ENCODE measurements around the gene PDE8B. TPM values are rescaled to one million over a fixed set of nuclear protein-coding genes. Genes with fewer than 3 reads are reported as not detected.

Gene PDE8B
- polyA plus RNA-seq, 1 of the 3 experiments (the other 2 are of a cell fraction), result not detected

GRCh38 chr5:77213601-77214000 is 3.1 kb downstream of the PDE8B start (continued):
- TF ChIP-seq USF2 (IDR thresholded peaks at IDR 0.05; ENCODE audit: borderline replicate concordance, low read depth, low read length), result no peak
- TF ChIP-seq CTCF (IDR thresholded peaks at IDR 0.05), result no peak
- no peak for TF ChIP-seq TAF1 (IDR thresholded peaks at IDR 0.05; ENCODE audit: borderline replicate concordance, low read depth, low read length)

GRCh38 chr5:77214151-77214550 is 3.7 kb downstream of the PDE8B start:
- POLR2A ChIA-PET, result no interaction called here
- H3K27me3 ChIP-seq (ENCODE audit: insufficient read depth), result peaks cover 27% of the 10 kb centered on the region; the same call in 1 of the 2 replicates
- 66% methylated on average over 4 of the region's 4 CpGs for WGBS (ENCODE audit: low lambda C conversion rate)

GRCh38 chr5:77218263-77218662 is 7.8 kb downstream of the PDE8B start:
- Histone ChIP-seq H3K27ac (ENCODE audit: low read depth in 2 of 2, low read length in 1 of 2) (no peak overlapping the region), H3K4me1 (ENCODE audit: control insufficient read depth in 1 of 2, insufficient read depth in 2 of 2, low read depth in 1 of 2, low read length in 1 of 2) (no peaks in the 10 kb centered on the region), H3K4me2 (no peak overlapping the region), H3F3A (replicated peaks; ENCODE audit: insufficient read depth) (no peaks in the 10 kb centered on the region), H3K9me2 (no peaks in the 10 kb centered on the region), H2AFZ (ENCODE audit: low read depth) (no peak overlapping the region), H4K20me1 (ENCODE audit: insufficient read depth) (no peaks in the 10 kb centered on the region), H3K27me3 (ENCODE audit: insufficient read depth) (peaks cover 8% of the 10 kb centered on the region; the same call in 1 of the 2 replicates), H3K4me3 (ENCODE audit: low read depth in 2 of 2, low read length in 1 of 2) (no peak overlapping the region), H3K36me3 (replicated peaks in 1 of 2; ENCODE audit: control insufficient read depth in 1 of 2, insufficient read depth in 2 of 2, low read length in 1 of 2) (no peaks in the 10 kb centered on the region), H3K9me3 (no peaks in the 10 kb centered on the region), H3K79me2 (ENCODE audit: insufficient read depth) (no peaks in the 10 kb centered on the region), H3K9ac (no peak overlapping the region)
- DNase-seq, result peak; percentile 47
- TF ChIP-seq REST (IDR thresholded peaks at IDR 0.05; ENCODE audit: low read depth, low read length) (no peak), CTCF (IDR thresholded peaks at IDR 0.05) (peak; percentile 27; the same call in 1 of the 2 replicates)
- CTCF ChIA-PET, result interaction anchor here (0.5 to 2.5 kb wide), 11 partner anchors 10 to 422 kb away, joined by 3 to 8 read pairs (median 3); no protein-coding TSS in a partner anchor
- POLR2A ChIA-PET, result interaction anchor here (0.8 kb wide), 1 partner anchor 9 kb away, joined by 3 read pairs; no protein-coding TSS in a partner anchor
- WGBS (ENCODE audit: low lambda C conversion rate), result 34% methylated on average over 4 of the region's 4 CpGs

More at GRCh38 chr5:77214151-77214550, 3.7 kb downstream of the PDE8B start:
- H3K4me1 ChIP-seq (ENCODE audit: control insufficient read depth in 1 of 2, insufficient read depth in 2 of 2, low read depth in 1 of 2, low read length in 1 of 2), result peaks cover 0 to 3% of the 10 kb centered on the region in 2 experiments; a peak in 1 of 4 replicates
- H4K20me1 ChIP-seq (ENCODE audit: insufficient read depth), result no peaks in the 10 kb centered on the region
- no peak overlapping the region for H3K27ac ChIP-seq (ENCODE audit: low read depth in 2 of 2, low read length in 1 of 2)
- H3K79me2 ChIP-seq (ENCODE audit: insufficient read depth), result no peaks in the 10 kb centered on the region
- CTCF ChIA-PET, result interaction anchor here (1.2 to 1.6 kb wide), 2 partner anchors 9 to 32 kb away, joined by 3 to 4 read pairs; no protein-coding TSS in a partner anchor
- TF ChIP-seq SMC3 (IDR thresholded peaks at IDR 0.05; ENCODE audit: low read depth, low read length), result no peak
- TF ChIP-seq USF2 (IDR thresholded peaks at IDR 0.05; ENCODE audit: borderline replicate concordance, low read depth, low read length), result no peak
- no peak overlapping the region for H3K9ac ChIP-seq
- no peak overlapping the region for H3K4me2 ChIP-seq
- no peaks in the 10 kb centered on the region for H3K36me3 ChIP-seq (replicated peaks in 1 of 2; ENCODE audit: control insufficient read depth in 1 of 2, insufficient read depth in 2 of 2, low read length in 1 of 2)
- no peak overlapping the region for H3K4me3 ChIP-seq (ENCODE audit: low read depth in 2 of 2, low read length in 1 of 2)
- no peak for DNase-seq
- no peaks in the 10 kb centered on the region for H3K9me2 ChIP-seq
- no peak overlapping the region for H2AFZ ChIP-seq (ENCODE audit: low read depth)
- H3F3A ChIP-seq (replicated peaks; ENCODE audit: insufficient read depth), result no peaks in the 10 kb centered on the region
- H3K9me3 ChIP-seq, result no peaks in the 10 kb centered on the region

All from SK-N-SH (cell line).